ENCODE results near the gene IPO5.

Gene IPO5

DNA sequence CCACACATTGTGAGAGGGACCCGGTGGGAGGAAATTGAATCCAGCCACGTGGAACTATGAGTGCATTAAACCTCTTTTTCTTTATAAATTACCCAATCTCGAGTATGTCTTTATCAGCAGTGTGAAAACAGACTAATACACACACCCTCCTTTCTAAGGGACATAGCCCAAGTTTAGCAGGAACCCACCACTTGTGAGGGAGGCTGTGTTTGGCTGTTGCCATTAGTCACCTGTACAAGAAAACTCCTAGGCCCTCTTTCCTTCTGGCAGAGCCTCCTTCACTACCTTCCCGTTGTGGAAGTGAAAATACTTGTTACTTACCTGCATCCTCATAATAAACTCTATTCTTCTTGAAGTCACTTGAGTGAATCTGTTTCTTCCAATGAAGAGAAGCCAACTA, 113.2 kb downstream of the IPO5 start:
- DNase-seq = no peak

DNA sequence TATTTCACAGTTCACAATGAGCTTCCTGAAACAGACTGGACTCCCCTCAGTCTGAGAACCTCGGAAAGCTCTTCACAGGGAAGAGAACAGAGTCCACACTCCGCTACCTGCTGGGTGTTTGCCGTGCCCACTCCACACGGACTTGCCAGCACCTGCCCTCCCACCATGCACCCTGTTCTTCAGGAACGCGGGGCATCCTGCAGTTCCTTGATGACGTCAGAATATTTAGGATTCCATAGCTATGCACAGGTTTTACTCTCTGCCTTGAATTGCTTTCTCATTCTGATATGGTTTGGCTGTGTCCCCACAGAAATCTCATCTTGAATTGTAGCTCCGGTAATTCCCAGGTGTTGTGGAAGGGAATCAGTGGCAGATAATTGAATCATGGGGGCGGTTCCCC, 115.0 kb downstream of the IPO5 start:
- no peak for DNase-seq

DNA sequence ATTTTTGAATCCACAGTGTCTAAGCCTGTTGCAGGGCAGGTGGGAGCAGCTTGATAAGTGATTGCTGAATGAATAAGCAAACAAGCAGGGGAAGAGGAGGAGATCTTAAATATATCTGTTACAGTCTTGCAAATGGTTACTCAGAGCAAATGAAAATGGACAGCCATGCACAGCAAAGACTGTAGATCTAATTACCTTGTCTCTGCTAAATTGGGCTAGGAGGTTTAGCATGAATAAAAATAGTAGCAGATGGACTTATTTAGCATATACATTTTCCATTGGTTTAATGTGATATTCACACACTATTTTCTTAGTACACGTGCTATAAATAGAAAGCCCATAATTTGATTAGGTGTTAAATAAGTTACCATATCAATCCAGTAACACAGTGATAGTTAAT, 116.5 kb downstream of the IPO5 start:
- DNase-seq = no peak

DNA sequence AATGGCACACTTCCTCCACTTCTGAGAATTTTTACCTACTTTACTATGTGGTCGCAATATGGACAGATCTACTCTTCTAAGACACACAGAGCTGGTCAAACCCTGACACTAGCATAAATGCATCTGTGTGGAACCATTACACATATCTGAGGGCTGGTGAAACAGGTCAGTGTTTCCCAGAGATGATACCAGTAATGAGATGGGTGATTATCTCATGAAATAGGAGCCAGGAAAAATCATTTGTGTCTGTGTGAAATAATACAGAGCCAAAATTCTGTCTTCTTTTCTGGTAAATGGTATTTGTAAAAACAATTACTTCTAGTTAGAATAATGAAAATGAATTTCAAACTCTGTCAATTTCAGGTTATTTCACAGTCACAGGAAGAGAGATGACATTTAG, 117.8 kb downstream of the IPO5 start:
- no peak for DNase-seq

DNA sequence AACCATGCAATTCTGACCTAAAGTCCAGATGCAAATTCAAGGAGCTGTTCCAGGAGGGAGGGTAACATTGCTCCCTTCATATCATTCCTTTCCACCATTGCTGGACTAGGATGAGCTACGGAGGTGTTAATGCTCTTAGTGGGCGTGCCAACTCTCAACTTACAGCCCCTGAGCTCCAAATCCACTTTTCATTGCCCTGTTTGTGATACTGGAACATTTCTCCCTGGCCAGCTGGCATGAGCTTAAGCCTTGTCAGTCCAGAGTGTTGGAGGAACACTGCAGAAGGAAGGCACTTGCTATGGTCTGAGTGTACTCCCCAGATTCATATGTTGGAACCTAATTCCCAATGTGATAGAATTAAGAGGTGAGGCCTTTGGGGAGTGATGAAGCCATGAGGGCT, 119.0 kb downstream of the IPO5 start:
- DNase-seq = no peak

Data from NK-92 treated with Interleukin-12 subunit alpha and Interleukin-12 subunit beta, amount 100 ng/mL, for 24 hours (cell line).